Globus pallidus (tissue), 1 donor: ENCODE results near the gene OBSCN.

Source experiments
- DNase-seq: peaks from one replicate; pipeline ENCODE4 v3.0.0-alpha.2; 2015; ENCODE audit warnings: low spot score

OBSCN gene

GRCh38 chr1:228308085-228308601, 100.3 kb downstream of the OBSCN start:
- no peak for DNase-seq

GRCh38 chr1:228308628-228309325, 100.9 kb downstream of the OBSCN start:
- no peak for DNase-seq

GRCh38 chr1:228309326-228310067, 101.7 kb downstream of the OBSCN start:
- no peak for DNase-seq

GRCh38 chr1:228310162-228310792, 102.4 kb downstream of the OBSCN start:
- DNase-seq = no peak

- DNase-seq = no peak
Measured at GRCh38 chr1:228311091-228311490, 103.2 kb downstream of the OBSCN start.

- no peak for DNase-seq
Measured at GRCh38 chr1:228312136-228312764, 104.4 kb downstream of the OBSCN start.

- DNase-seq = no peak
Measured at GRCh38 chr1:228313536-228314277, 105.9 kb downstream of the OBSCN start.

GRCh38 chr1:228314315-228314657, 106.4 kb downstream of the OBSCN start:
- DNase-seq = no peak

GRCh38 chr1:228314658-228315483, 107.0 kb downstream of the OBSCN start:
- DNase-seq = no peak

GRCh38 chr1:228315484-228315944, 107.7 kb downstream of the OBSCN start:
- no peak for DNase-seq

GRCh38 chr1:228315945-228316588, 108.2 kb downstream of the OBSCN start:
- DNase-seq = no peak

- no peak for DNase-seq
Measured at GRCh38 chr1:228316589-228317387, 108.9 kb downstream of the OBSCN start.

- DNase-seq = no peak
Measured at GRCh38 chr1:228317411-228317828, 109.6 kb downstream of the OBSCN start.

- DNase-seq = no peak
Measured at GRCh38 chr1:228317891-228318810, 110.3 kb downstream of the OBSCN start.

GRCh38 chr1:228318823-228319241, 111.0 kb downstream of the OBSCN start:
- DNase-seq = no peak

- DNase-seq = no peak
Measured at GRCh38 chr1:228319352-228320088, 111.7 kb downstream of the OBSCN start.

- no peak for DNase-seq
Measured at GRCh38 chr1:228320394-228320793, 112.5 kb downstream of the OBSCN start.
